Karpas-422 (cell line): ENCODE data around the gene TTC14. TPM values are rescaled to one million over a fixed set of nuclear protein-coding genes. Genes with fewer than 3 reads are reported as not detected.
"Not testable (repeated sequence)": the region's sequence is repeated elsewhere in the genome, so short reads cannot be mapped to it uniquely, and the experiment has no call there.

Experiments used
- DNase-seq: peaks from one replicate; pipeline ENCODE4 v3.0.0-alpha.2; 2015
- H2AFZ ChIP-seq: fragments of 200-600 bp; sonication (generic); 2 replicates; pipeline ENCODE4 v1.6.1; 2014; ENCODE audit warnings: antibody characterized with exemption, low read length, mixed read lengths
- H3K27ac ChIP-seq: fragments of 200-600 bp; sonication (generic); 2 replicates; pipeline ENCODE4 v1.5.1; 2014; ENCODE audit warnings: mild to moderate bottlenecking, low read length, moderate library complexity
- H3K27me3 ChIP-seq: fragments of 200-600 bp; sonication (generic); 2 replicates; pipeline ENCODE4 v1.6.1; 2014; ENCODE audit warnings: low read length, mixed read lengths
- H3K36me3 ChIP-seq: fragments of 200-600 bp; sonication (generic); 2 replicates; pipeline ENCODE4 v1.6.1; 2014; ENCODE audit warnings: low read length, mixed read lengths; ENCODE audit not compliant: insufficient read depth
- H3K4me1 ChIP-seq: fragments of 200-600 bp; sonication (generic); 2 replicates; pipeline ENCODE4 v1.6.1; 2014; ENCODE audit warnings: mild to moderate bottlenecking, low read length, mixed read lengths
- H3K4me2 ChIP-seq: fragments of 200-600 bp; sonication (generic); 2 replicates; pipeline ENCODE4 v1.6.1; 2014; ENCODE audit warnings: low read length, low read depth, mild to moderate bottlenecking; ENCODE audit not compliant: poor library complexity, severe bottlenecking
- H3K4me3 ChIP-seq: fragments of 200-600 bp; sonication (generic); 2 replicates; pipeline ENCODE4 v1.5.1; 2014; ENCODE audit warnings: mild to moderate bottlenecking, antibody characterized with exemption, low read length, mixed read lengths
- H3K79me2 ChIP-seq: fragments of 200-600 bp; sonication (generic); 2 replicates; pipeline ENCODE4 v1.6.1; 2014; ENCODE audit warnings: mild to moderate bottlenecking, low read length, mixed read lengths
- H3K9ac ChIP-seq: fragments of 200-600 bp; sonication (generic); 2 replicates; pipeline ENCODE4 v1.6.0; 2014; ENCODE audit warnings: low read length
- H3K9me2 ChIP-seq: fragments of 200-600 bp; sonication (generic), shearing (Covaris generic); replicated peaks from 2 replicates; pipeline ENCODE4 v1.6.0; 2014; ENCODE audit warnings: mild to moderate bottlenecking, low read length, moderate library complexity; ENCODE audit not compliant: insufficient read depth
- H3K9me3 ChIP-seq: fragments of 300-700, 200-600 bp; sonication (generic); 2 replicates; pipeline ENCODE4 v1.6.1; 2014; ENCODE audit warnings: low read length, mixed read lengths
- H4K20me1 ChIP-seq: fragments of 200-600 bp; sonication (generic); 2 replicates; pipeline ENCODE4 v1.6.1; 2014; ENCODE audit warnings: mild to moderate bottlenecking, antibody characterized with exemption, low read length, low read depth; ENCODE audit not compliant: insufficient read depth
- total RNA-seq: library from RNA; depleted of rRNA; stranded (reverse); fragments of >200 nt; shearing (Covaris generic); gene quantifications from 2 replicates; pipeline ENCODE4 v1.2.3, GENCODE V29; 2014; ENCODE audit warnings: low replicate concordance

TTC14 gene
- total RNA-seq, 1 experiment from 2014 or later = 99.9 TPM

- H3K9me3 ChIP-seq = no peaks in the 10 kb centered on the region
- H3K4me2 ChIP-seq = no peak overlapping the region
- no peak for DNase-seq
- H3K27me3 ChIP-seq = no peaks in the 10 kb centered on the region
- H2AFZ ChIP-seq = no peak overlapping the region
- no peaks in the 10 kb centered on the region for H3K9me2 ChIP-seq
- H3K36me3 ChIP-seq = no peaks in the 10 kb centered on the region
- H3K4me1 ChIP-seq = no peaks in the 10 kb centered on the region
- H3K27ac ChIP-seq = no peak overlapping the region
- no peak overlapping the region for H3K4me3 ChIP-seq
- H3K79me2 ChIP-seq = no peaks in the 10 kb centered on the region
- no peak overlapping the region for H3K9ac ChIP-seq
- no peaks in the 10 kb centered on the region for H4K20me1 ChIP-seq
Measured at GRCh38 chr3:180590396-180590795, 11.6 kb upstream of the TTC14 start.

GRCh38 chr3:180593631-180594030 is 8.3 kb upstream of the TTC14 start:
- not testable (repeated sequence) for H2AFZ ChIP-seq

GRCh38 chr3:180594631-180595558 is 7.1 kb upstream of the TTC14 start:
- no peak overlapping the region for H3K4me2 ChIP-seq
- H3K4me1 ChIP-seq = no peaks in the 10 kb centered on the region
- no peak overlapping the region for H3K27ac ChIP-seq
- no peak overlapping the region for H3K4me3 ChIP-seq
- H3K36me3 ChIP-seq = no peaks in the 10 kb centered on the region
- no peaks in the 10 kb centered on the region for H3K9me3 ChIP-seq
- no peak overlapping the region for H3K9ac ChIP-seq
- peak; percentile 74 for DNase-seq
- no peaks in the 10 kb centered on the region for H4K20me1 ChIP-seq
- no peaks in the 10 kb centered on the region for H3K79me2 ChIP-seq
- H2AFZ ChIP-seq = no peak overlapping the region
- H3K9me2 ChIP-seq = no peaks in the 10 kb centered on the region
- H3K27me3 ChIP-seq = no peaks in the 10 kb centered on the region

More at GRCh38 chr3:180593631-180594030, 8.3 kb upstream of the TTC14 start:
- not testable (repeated sequence) for H3K9me3 ChIP-seq, H3K4me3 ChIP-seq, H3K27me3 ChIP-seq, H3K27ac ChIP-seq, H3K4me1 ChIP-seq, DNase-seq, H3K36me3 ChIP-seq, H3K4me2 ChIP-seq, H4K20me1 ChIP-seq, H3K9me2 ChIP-seq, H3K9ac ChIP-seq, H3K79me2 ChIP-seq

GRCh38 chr3:180595559-180595935 is 6.4 kb upstream of the TTC14 start:
- Histone ChIP-seq H3K79me2 (no peaks in the 10 kb centered on the region), H3K9me2 (no peaks in the 10 kb centered on the region), H3K9me3 (no peaks in the 10 kb centered on the region), H3K4me3 (no peak overlapping the region), H3K36me3 (no peaks in the 10 kb centered on the region), H3K27ac (no peak overlapping the region), H4K20me1 (no peaks in the 10 kb centered on the region), H2AFZ (no peak overlapping the region), H3K4me2 (no peak overlapping the region), H3K9ac (no peak overlapping the region), H3K27me3 (no peaks in the 10 kb centered on the region), H3K4me1 (no peaks in the 10 kb centered on the region)
- DNase-seq = no peak

GRCh38 chr3:180600473-180600872 is 1.5 kb upstream of the TTC14 start:
- peaks cover 28% of the 10 kb centered on the region for H3K79me2 ChIP-seq
- H3K9ac ChIP-seq = no peak overlapping the region
- H3K4me1 ChIP-seq = peaks cover 20% of the 10 kb centered on the region
- H3K9me2 ChIP-seq = no peaks in the 10 kb centered on the region
- H3K4me2 ChIP-seq = no peak overlapping the region
- no peak overlapping the region for H2AFZ ChIP-seq
- peaks cover 22% of the 10 kb centered on the region for H3K36me3 ChIP-seq
- no peaks in the 10 kb centered on the region for H3K27me3 ChIP-seq
- no peak overlapping the region for H3K27ac ChIP-seq
- no peak for DNase-seq
- no peaks in the 10 kb centered on the region for H3K9me3 ChIP-seq
- peaks cover 8% of the 10 kb centered on the region; the same call in 1 of the 2 replicates for H4K20me1 ChIP-seq
- H3K4me3 ChIP-seq = no peak overlapping the region

GRCh38 chr3:180611006-180611405 is 9.0 kb downstream of the TTC14 start:
- H3K4me2 ChIP-seq = no peak overlapping the region
- DNase-seq = no peak
- H3K4me1 ChIP-seq = no peaks in the 10 kb centered on the region
- peaks cover 8% of the 10 kb centered on the region; the same call in 1 of the 2 replicates for H3K79me2 ChIP-seq
- no peaks in the 10 kb centered on the region for H3K9me3 ChIP-seq
- H3K9ac ChIP-seq = no peak overlapping the region
- no peaks in the 10 kb centered on the region for H3K27me3 ChIP-seq
- H3K4me3 ChIP-seq = no peak overlapping the region
- no peaks in the 10 kb centered on the region for H4K20me1 ChIP-seq
- no peak overlapping the region for H2AFZ ChIP-seq
- H3K36me3 ChIP-seq = peaks cover 93% of the 10 kb centered on the region
- H3K9me2 ChIP-seq = no peaks in the 10 kb centered on the region
- no peak overlapping the region for H3K27ac ChIP-seq

- Histone ChIP-seq H3K79me2 (no peaks in the 10 kb centered on the region), H3K27me3 (no peaks in the 10 kb centered on the region), H3K9ac (no peak overlapping the region), H3K9me2 (no peaks in the 10 kb centered on the region), H3K9me3 (no peaks in the 10 kb centered on the region), H3K36me3 (peaks cover 87% of the 10 kb centered on the region), H3K4me2 (no peak overlapping the region), H3K27ac (no peak overlapping the region), H4K20me1 (no peaks in the 10 kb centered on the region), H3K4me1 (no peaks in the 10 kb centered on the region), H3K4me3 (no peak overlapping the region), H2AFZ (no peak overlapping the region)
- no peak for DNase-seq
Measured at GRCh38 chr3:180612364-180612763, 10.4 kb downstream of the TTC14 start.

GRCh38 chr3:180615954-180616353 is 14.0 kb downstream of the TTC14 start:
- H4K20me1 ChIP-seq = no peaks in the 10 kb centered on the region
- H3K9me2 ChIP-seq = no peaks in the 10 kb centered on the region
- no peak overlapping the region for H3K4me3 ChIP-seq
- no peaks in the 10 kb centered on the region for H3K9me3 ChIP-seq
- DNase-seq = no peak
- no peak overlapping the region for H3K9ac ChIP-seq
- H3K79me2 ChIP-seq = no peaks in the 10 kb centered on the region
- peaks cover 59% of the 10 kb centered on the region for H3K36me3 ChIP-seq
- no peak overlapping the region; the same call in 1 of the 2 replicates for H3K27ac ChIP-seq
- H3K4me2 ChIP-seq = no peak overlapping the region
- no peak overlapping the region for H2AFZ ChIP-seq
- no peaks in the 10 kb centered on the region for H3K4me1 ChIP-seq
- H3K27me3 ChIP-seq = no peaks in the 10 kb centered on the region
